Common myeloid progenitor, CD34-positive (primary cell): Measurements from ENCODE around the gene SFTA2.

ENCODE experiments used
- CTCF ChIA-PET: fragments of 350-600 bp; sonication (Branson Sonifier 250); formaldehyde crosslinking; loops from one replicate; lab custom pipeline; 2021; ENCODE audit warnings: antibody characterized with exemption; lab: Charles Lee
- POLR2A ChIA-PET: fragments of 350-600 bp; sonication (Branson Sonifier 250); formaldehyde crosslinking; loops from one replicate; lab custom pipeline; 2021; ENCODE audit warnings: antibody characterized with exemption; lab: Charles Lee
- DNase-seq, 3 donors: peaks; one replicate each; pipeline versions ENCODE4 v3.0.0 to v3.0.0-alpha.2; 2013
- H3K27ac ChIP-seq, 2 experiments: 1 replicate in 1 of 2; 2 replicates in 1 of 2; pipeline ENCODE4 v1.7.0; 2013; ENCODE audit warnings: inconsistent platforms in 2 of 2, low read length in 2 of 2, mild to moderate bottlenecking in 2 of 2, low read depth in 1 of 2, moderate library complexity in 1 of 2; ENCODE audit not compliant: severe bottlenecking in 2 of 2, insufficient read depth in 1 of 2, poor library complexity in 1 of 2
- H3K27me3 ChIP-seq, 5 experiments: replicated peaks in 2 of 5; 1 replicate in 3 of 5; 2 replicates in 2 of 5; pipeline versions ENCODE4 v1.6.1 to v1.7.0; 2013; ENCODE audit warnings: low read length in 4 of 5, mild to moderate bottlenecking in 2 of 5, moderate library complexity in 2 of 5, inconsistent platforms in 1 of 5; ENCODE audit not compliant: insufficient read depth in 5 of 5, control insufficient read depth in 4 of 5
- H3K36me3 ChIP-seq, 4 experiments: 1 replicate in 2 of 4; 2 replicates in 2 of 4; pipeline versions ENCODE4 v1.6.1 to v1.7.0; 2013; ENCODE audit warnings: low read length in 3 of 4, control low read depth in 1 of 4, mild to moderate bottlenecking in 1 of 4; ENCODE audit not compliant: control insufficient read depth in 4 of 4, insufficient read depth in 4 of 4
- H3K4me1 ChIP-seq, 4 experiments: 1 replicate in 3 of 4; 2 replicates in 1 of 4; pipeline versions ENCODE4 v1.6.1 to v1.7.1; 2013; ENCODE audit warnings: low read length in 3 of 4, mild to moderate bottlenecking in 3 of 4, control low read depth in 1 of 4, inconsistent platforms in 1 of 4, moderate library complexity in 1 of 4; ENCODE audit not compliant: control insufficient read depth in 4 of 4, insufficient read depth in 4 of 4; ENCODE audit errors: control extremely low read depth in 1 of 4
- H3K4me3 ChIP-seq, 7 experiments: 1 replicate in 4 of 7; 2 replicates in 3 of 7; pipeline versions ENCODE4 v1.5.1 to v1.7.0; 2013; ENCODE audit warnings: mild to moderate bottlenecking in 7 of 7, low read length in 6 of 7, moderate library complexity in 6 of 7, inconsistent platforms in 2 of 7, low read depth in 2 of 7, control low read depth in 1 of 7; ENCODE audit not compliant: insufficient read depth in 4 of 7, control insufficient read depth in 1 of 7; ENCODE audit errors: extremely low read depth in 1 of 7
- H3K9me3 ChIP-seq, 5 experiments: 1 replicate in 4 of 5; 2 replicates in 1 of 5; pipeline versions ENCODE4 v1.6.1 to v1.7.1; 2013; ENCODE audit warnings: low read length in 4 of 5, mild to moderate bottlenecking in 2 of 5, inconsistent platforms in 1 of 5, low read depth in 1 of 5, moderate library complexity in 1 of 5; ENCODE audit not compliant: control insufficient read depth in 4 of 5, insufficient read depth in 2 of 5; ENCODE audit errors: control extremely low read depth in 1 of 5
- WGBS: methylation state at CpG from one replicate; pipeline ENCODE4 v1.1.5; 2013; ENCODE audit not compliant: insufficient coverage; 5-methylcytosine and 5-hydroxymethylcytosine counted together

The SFTA2 gene

GRCh38 chr6:30881392-30882203 is 50.4 kb downstream of the SFTA2 start:
- Histone ChIP-seq H3K9me3 (no peaks in the 10 kb centered on the region), H3K27me3 (peaks cover 0 to 34% (median 18%) of the 10 kb centered on the region in 5 experiments), H3K4me1 (peaks cover 0 to 20% (median 17%) of the 10 kb centered on the region in 4 experiments), H3K4me3 (no peak overlapping the region), H3K36me3 (no peaks in the 10 kb centered on the region), H3K27ac (no peak overlapping the region)
- CTCF ChIA-PET = interaction anchor here (1.0 to 10.1 kb wide), 6 partner anchors 16 to 205 kb away, joined by 3 to 95 read pairs (median 7); no protein-coding TSS in a partner anchor
- DNase-seq = no peak
- POLR2A ChIA-PET = interaction anchor here (0.6 kb wide), 1 partner anchor 71 kb away, joined by 3 read pairs; no protein-coding TSS in a partner anchor
- WGBS = 96% methylated on average over 10 of the region's 14 CpGs
